Activated T-cell treated with anti-CD3 and anti-CD28 coated beads for 48 hours (primary cell): ENCODE results near the gene IGF2.

ENCODE experiments used
- DNase-seq: peaks from one replicate; pipeline ENCODE4 v3.0.0-alpha.2; 2020; ENCODE audit warnings: low read depth

Gene IGF2

DNA sequence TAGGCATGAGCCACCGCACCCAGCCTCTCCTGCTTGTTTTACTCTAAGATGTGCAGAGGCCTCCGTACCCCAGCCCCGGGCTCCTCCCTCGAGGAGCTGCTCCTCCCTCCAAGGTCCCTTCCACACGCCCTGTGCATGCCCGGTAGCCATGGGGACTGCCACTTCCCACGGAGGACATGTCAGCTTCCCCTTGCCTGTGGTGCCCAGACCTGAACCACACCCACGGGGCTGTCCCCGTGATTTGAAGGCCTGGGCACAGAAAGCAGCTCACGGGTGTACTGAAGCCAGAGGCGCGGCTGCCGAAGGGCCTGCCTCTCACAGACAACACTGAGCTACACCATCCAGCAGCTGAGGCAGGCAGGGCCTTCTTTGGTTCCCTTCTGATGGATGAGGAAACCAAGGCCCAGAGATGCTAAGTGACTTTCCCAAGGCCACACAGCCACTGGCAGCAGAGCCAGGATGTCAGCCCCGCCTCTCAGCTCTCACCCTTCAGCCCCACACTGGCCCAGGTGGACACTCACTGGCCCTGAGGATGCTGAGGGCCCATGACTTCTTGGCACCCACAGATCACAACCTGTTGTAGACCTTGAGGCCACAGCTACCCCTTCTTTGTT lies 14.5 kb upstream of the IGF2 start:
- no peak for DNase-seq

DNA sequence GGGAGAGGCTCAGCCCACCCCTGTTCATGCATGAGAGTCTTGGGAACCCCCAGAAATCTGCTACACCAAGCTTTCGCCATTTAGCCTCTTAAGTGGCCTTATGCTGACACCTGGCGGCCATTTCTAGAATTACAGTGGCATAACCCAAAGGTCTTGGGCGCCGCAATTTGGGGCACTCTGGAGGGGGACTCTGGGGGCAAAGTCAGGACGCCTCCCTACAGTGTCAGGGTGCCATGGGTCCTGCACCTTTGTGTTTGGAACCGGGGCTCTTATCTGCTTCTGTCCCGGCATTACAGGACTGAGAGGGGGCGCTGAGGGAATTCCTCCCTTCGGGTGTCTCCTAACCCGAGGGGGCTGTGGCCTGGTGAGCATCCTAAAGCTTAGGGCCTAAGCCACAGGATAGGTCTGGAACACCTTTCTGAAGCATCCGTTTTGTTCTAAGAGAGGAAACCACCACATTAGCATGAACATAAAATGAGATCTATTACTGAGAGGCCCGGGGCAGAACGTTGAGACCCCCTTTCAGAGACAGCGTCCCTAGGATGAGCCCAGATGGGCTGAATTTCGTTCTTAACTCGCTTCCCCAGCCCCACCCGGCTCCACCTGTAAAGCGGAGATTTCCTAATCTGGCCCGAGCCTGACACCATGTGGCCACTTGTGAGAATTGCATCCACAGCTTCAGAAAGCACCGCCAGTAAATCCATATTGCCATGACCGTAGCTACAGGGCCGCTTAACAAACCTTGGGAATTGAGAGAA lies 12.5 kb upstream of the IGF2 start:
- peak; percentile 70 for DNase-seq

DNA sequence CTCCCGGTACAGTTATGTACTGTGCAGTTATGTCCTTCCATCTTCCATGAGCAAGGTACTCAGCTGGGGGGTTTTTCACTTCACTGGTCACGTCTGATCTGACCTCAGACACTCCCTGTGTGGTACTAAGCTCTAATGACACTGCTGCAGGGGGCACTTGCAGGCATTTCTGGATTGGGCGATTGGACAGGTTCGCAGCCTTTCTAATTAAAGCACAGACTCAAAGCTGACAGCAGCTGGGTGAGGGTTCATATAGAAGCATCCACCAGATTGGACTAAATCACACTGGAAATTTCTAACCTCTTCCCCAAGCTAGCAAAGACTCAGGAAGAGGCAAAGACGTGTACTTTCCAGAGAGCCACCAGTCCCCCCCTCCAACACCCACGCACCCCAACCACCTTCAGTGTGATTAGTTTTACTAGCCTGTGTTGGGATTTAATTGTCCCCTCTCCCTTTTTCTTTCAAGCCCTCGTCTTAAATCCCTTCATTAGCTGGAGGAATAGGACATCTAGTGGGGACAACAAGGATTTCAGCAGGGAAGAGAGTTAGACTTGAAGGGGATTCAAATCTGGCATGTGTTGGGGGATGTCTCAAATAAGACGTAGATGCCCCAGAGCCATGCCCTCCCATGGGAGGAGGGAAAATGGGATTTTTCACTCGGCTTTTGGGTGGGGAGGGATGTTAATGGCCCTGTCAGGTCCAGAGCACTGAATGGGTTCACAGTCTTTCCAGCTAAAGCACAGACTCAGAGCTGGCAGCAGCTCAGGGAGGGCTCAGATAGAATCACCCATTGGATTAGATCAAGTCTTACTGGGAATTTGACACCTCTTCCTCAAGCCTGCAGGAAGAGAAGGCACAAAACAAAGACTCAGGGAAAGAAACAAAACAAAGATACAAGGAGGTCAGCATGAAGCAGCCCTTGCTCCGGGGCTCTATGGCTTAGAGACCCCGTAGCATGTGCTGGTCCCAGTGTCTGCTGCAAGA lies 11.0 kb upstream of the IGF2 start:
- no peak for DNase-seq

DNA sequence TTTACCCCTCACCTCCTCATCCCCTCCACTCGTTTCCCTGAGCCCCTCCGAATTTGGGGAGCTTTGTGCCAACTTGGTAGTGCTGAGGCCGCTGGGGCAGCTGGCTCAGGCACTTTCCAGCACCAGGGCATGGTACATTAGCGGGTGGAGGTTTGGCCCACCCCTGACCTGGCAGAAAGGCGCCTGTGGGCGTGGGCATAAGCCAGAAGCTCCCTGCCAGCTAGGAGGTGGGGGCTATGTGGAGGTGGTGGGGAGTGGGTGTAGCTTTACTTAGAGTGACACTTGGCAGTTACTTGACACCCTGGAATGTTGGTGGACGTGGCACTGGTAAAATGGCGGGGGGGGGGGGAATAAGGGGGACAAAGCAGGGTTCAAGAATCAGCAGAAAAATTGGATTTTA lies 10.3 kb upstream of the IGF2 start:
- DNase-seq = no peak

DNA sequence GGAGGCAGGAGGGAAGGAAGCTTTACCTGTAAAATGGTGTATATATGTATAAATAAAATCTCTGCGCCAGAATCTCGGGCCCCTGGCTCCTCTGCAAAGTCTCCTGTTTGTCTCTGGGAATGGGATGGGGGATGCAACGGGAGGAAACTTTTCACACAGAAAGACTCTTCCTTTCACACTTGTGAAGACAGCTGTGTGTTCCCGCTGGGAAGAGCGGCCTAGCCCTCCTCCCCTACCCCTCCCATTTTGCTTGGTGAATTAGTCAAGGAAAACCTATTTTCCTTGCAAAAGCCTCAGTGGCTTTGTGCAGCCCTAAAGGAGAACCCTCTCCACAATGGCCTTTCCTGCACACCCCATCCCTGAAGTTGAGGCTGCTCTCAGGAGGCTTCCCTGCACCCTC lies 9.4 kb upstream of the IGF2 start:
- no peak for DNase-seq

DNA sequence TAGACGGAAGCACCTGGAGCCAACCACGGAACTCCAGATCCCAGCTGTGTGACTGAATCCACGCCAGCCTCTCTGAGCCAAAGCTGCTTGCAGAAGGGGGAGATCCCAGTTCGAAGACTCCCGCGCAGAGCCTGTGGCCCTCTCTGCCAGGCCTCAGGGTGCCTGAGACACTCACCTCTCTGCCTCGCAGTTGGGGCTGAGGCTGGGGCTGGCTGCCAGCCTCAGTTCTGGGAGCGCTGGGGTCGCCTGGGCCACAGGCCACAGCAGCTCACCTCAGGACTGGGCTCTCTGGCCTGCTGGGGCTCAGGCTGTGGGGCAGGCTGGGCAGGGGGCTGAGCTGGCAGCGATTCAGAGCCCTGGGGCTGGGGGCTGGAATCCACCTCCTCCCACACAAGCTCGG lies 8.2 kb upstream of the IGF2 start:
- DNase-seq = no peak

DNA sequence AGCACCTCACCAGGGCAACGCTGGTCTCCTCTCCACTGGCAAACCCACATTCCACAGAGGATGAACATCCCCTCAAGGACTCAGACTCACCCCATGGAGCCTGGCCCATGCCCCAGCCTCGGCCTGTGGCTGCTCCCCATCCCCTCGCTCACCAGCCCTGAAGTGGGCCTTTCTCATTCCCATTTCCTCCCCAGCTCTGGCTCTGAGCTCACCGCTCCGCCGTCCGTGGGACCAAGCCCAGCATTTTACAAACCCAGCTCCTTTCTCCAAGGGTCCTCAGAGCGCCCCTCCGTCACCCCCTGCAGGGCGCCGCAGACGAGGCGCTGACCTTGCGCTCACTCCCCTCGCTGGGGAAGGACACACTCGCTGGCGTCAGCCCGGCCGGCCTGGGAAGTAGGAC lies 6.9 kb upstream of the IGF2 start:
- DNase-seq = no peak

DNA sequence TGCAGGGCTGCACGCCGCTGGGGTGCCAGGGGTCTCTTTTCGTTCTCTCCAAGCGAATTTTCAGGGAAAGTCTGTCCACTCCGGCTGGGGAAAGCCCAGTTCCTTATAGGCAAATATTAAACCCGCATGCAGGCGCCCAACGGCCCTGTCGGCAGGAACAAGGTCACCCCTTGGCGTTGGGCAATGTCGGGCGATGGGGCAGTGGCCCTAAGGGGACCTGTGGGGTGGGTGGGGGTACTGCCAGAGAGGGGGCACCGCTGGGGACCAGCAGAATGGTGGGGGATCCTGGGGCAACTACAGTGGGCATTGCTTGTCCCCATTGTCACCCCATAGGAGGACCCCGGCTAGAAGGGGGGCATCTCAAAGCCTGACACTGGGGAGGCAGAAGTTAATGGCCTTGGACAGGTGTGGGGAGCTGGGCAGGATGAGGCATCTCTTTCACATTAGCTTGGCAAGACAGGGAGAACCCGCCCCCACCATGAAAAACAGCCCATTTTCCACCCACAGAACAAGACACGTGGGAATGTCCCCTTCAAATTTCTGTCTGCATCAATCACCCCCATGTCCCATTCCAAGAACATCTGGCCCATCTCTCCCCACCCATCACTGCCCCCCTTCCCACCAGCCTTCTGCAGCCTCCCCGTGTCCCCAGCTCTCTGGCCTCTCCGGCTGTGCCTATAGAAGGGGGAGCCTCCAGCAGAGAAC lies 5.5 kb upstream of the IGF2 start:
- no peak for DNase-seq

DNA sequence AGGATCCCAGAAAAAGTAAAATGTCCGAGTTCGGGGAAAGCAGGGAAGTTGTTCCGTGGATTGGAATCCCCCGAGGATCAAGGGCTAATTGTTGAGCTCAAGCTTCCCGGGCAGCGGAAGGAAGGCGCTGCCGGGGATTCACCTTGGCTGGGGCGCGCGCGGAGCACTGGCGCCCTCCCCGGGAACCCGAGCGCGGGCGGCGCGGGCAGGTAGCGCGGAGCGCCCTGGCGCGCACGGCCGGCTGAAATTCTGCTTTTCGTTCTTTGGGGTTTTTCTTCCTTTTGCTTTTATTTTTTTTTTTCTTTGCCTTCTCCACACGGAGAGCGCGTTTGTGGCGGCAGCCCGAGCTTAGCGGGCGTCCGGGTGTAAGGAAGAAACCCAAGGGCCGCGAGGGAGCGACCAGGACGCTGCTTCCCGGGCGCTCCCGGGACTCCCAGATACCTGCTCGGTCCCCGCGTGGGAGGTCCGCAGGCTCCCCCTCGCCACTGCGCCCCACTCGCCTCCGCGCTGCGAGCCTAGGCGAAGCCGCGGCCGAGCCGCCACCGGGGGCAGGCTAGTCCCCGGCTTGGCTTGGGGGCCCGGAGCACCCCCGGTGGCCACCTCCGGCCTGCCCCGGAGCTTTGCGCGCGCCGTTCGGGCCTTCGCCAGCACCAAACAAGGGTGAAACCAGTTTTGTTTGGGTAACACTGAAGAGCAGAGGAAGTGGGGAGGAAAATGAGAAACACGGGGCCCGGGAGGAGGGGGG lies 4.8 kb upstream of the IGF2 start:
- DNase-seq = no peak

DNA sequence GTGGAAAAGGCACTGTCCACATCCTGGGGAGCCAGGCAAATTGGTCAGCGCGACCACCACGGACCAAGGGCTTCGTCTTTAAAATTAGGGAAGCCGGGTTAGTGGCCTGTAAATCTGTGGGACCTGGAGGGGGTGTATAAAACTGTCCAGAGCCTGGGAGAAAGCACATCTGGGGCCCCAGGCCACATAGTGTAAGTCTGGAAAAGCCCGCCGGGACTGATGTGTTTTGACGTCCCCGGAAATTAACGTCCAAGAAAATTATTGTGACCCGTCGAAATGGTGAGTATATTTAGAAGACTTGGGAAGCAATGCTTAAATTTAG lies 4.2 kb upstream of the IGF2 start:
- no peak for DNase-seq

DNA sequence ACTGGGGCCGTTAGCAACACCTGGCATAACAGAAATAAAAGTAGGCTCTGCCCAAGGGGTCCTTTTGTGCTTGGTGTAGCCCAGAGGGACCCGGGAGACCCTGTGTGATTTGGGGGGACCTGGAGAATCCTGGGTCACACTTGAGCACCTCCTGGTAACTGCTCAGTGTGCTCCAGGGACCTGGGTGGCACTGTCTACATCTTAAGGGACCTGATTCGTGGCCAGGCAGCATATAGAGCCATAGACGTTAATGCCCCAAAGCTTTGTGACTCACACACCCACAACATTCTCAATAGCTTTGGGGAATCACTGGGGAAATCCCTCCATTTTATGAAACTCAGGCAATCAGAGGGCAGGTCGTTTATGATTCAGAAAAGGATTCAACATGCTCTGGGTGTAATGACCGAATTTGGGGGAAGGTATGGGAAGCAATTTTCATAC lies 3.6 kb upstream of the IGF2 start:
- peak; percentile 33 for DNase-seq

DNA sequence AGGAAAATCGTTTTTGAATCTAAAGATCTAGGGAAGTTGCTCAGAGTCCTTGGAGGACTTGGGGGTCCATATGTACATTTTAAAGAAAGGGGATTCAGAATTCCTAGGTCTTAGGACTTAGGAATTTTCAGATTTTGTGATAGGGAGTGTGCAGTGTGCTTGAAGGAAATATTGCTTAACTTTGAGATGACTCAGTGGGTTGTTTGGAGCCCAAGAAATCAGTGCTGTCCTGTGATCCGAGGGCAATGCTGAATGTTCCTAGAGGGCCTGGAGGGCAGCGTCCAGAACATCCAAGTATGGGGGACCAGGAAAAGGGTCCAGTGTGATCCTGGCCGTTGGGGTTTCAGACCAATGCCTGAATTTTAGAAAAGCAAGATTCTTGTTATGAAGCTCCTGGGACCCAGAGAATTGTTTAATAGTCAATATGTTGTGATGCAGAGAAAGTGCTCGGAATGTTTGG lies 3.1 kb upstream of the IGF2 start:
- no peak for DNase-seq

DNA sequence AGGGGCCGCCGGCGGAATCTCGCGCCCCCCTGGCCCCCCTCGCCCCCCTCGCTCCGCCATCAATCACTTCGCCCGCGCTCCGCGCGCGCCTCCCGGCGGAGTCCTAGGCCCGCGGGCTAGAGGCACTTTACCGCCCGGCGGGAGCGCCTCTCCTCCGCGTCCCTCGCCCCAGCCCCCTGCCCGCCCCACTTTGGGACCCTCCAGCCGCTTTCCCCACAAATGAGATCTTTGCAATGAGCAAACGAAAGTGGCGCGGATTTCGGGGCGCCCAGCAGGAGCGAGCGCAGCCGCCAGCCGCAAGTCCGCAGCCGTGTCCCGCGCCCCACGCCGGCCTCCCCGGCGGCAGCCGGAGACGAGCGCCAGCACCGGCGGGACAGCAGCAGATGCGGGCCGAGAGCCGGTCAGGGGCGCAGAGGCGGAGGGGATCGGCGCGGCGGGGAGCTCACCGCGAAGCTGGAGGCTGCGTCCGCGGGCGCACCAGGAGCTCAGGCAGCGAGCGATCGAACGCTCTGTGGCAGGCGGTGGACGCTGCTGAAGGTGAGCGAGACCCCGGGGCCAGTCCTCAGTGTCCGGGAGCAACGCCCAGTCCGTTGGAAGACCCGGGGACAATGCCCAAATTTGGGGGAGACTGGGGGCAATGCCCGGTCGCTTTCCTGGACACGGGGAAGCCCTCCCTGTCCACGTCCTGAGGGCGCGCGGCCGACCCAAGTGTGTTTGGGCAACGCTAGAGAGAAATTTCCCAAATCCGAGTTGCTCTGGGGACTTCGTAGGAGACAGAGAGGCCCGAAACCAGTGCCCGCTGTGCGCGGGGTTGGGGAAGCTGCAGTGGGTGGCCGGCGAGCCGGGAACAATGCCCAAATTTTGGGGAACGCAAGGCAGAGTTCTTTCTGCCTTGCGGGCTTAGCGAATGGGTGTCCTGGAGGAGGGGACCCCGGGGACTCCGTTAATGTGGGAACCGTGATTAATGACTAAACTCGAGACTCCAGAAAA lies 1.5 kb upstream of the IGF2 start:
- DNase-seq = no peak

DNA sequence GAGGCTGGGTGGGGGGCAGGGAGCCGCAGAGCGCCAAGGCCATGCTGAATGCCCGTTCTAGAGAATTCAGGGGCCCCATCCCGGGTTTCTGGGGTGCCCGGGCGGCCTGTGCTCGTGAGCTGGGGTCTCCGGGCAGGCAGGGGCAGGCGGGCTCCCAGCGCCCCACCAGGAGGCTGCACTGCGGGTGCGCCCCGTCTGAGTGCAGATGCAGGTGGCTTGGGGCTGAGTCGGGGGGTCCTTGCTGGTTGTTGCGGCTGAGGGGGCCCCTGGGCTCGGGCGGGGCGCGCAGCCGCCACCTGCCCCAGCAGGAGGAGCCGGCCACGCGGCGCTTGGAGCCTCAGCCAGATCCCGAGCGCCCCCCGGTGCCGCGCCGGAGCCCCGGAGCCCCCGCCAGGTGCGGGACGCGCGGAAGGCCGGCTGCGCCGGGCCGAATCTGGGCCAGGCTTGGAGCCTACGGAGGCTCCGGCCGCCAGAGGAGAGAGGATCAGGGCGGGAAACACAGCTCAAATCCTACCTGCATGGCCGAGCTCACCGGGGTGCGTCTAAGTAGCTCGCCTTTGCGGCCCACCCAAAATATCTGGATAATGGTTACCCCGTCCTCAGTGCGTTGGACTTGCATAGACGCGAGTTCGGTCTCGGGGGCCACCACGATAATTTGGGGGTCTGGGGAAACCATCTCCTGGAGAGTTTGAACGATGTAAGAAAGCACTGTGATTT lies 590 bp upstream of the IGF2 start:
- no peak for DNase-seq

DNA sequence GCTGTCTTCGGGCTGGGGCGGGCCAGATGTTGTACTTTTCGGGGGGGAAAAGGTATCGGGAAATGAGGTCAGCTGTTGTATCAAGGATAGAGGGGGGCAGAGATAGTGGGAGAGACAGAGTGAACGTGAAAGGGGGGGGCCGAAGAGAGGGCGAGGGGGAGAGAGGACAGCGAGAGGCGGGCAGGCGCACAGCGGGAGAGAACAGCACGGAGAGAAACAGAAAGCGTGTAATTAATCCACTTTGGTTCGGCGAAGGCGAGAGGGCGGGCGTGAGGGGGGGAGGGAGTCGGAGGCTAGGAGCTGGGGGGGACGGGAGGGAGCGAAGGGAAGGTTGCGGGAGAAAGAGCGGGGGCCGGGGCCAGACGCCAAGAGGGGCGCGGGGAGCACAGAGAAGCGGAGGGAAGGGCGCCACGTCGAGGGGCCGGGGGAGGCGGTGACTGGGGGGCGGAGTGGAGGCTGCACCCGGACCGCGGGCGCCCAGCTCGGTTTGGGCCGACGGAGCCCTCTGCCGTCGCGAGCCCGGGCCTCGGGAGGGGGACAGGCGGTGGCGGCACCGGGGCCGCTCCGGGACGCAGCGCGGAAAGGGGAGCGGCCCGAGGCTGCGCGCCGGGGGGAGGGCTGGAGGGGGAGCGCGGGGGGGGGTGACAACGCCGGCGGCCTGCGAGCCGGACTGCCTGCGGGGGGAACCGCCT lies 612 bp downstream of the IGF2 start:
- DNase-seq = no peak

DNA sequence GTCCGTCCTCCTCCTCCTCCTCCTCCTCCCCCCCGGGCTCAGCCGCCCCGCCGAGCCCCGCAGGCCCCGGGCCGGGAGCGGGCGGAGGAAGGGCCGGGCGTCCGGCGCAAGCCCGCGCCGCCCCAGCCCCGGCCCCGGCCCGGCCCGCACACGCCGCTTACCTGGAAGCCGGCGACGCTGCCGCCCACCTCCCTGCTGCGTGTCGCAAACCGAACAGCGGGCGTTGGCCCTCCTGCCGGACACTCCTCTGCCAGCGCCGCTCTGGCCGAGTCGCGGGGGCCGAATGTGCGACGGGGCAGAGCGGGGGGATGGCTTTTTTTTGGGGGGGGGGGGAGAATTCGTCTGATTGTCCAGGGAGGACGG lies 1.1 kb downstream of the IGF2 start:
- DNase-seq = no peak

DNA sequence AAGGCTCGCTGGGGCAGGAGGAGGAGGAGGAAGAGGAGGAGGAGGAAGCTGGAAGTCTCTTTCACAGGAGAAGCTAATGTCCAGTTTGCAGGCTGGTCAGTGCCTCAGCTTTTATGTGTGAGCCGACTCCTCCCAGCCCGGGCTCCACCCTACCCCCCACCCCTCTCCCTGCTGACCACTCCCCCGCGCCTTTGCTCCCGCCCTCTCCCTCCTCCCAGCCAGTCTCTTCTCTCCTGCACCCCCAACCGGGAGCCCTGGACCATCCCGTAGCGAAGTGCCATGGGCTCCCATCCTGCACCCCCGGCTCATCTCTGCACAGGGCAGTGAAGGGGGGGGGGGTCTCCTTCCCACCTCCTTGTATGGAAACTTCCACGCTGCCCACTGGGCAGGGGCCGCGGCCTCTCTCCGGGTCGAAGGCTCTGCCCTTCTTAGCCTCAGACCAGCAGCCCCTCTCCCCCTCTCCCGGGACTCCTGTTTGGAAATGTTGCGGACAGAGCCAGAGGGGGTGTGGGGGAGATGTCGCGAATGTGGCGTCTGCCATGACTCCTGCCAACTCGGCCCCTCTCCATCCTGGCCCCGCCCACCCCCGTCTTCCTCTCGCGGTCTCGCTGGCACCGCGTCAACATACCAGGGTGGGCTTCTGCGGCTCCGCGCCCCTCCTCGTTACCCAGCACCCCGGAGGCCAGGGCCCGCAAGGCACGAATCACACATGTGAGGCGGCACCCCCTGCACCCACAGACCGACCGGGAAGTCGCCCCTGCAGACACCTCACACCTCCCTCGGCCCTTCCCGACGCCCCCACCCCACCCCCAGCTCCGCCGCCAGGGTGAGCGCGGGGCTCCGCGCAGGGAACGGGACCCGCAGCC lies 1.8 kb downstream of the IGF2 start:
- no peak for DNase-seq

DNA sequence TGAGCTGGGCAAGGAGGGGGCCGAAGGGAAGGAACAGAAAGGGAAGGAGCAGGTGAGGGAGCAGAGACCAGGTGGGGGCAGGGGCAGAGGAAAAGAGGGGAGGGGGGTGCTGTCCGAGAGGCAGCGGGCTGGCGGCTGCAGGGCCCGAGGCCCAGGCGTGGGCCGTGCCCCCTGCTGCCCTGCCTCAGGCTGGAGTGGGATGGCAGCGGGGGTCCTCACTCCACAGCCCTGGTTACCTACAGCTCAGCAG lies 2.3 kb downstream of the IGF2 start:
- no peak for DNase-seq
